Activated CD4-positive, alpha-beta T cell treated with anti-CD3 and anti-CD28 coated beads, Interleukin-2, amount 50 U/mL, for 16 hours (primary cell): ENCODE results near the gene ZNF407.

Experiments used
- DNase-seq: peaks from one replicate; pipeline ENCODE4 v3.0.0-alpha.2; 2020

Gene ZNF407

GRCh38 chr18:74734013-74734444 lies 136.4 kb downstream of the ZNF407 start:
- DNase-seq = no peak

- DNase-seq = no peak
Observed at GRCh38 chr18:74739926-74740325, 142.3 kb downstream of the ZNF407 start.

- no peak for DNase-seq
Observed at GRCh38 chr18:74742573-74743243, 145.0 kb downstream of the ZNF407 start.

GRCh38 chr18:74745633-74746403 lies 148.1 kb downstream of the ZNF407 start:
- no peak for DNase-seq

DNA sequence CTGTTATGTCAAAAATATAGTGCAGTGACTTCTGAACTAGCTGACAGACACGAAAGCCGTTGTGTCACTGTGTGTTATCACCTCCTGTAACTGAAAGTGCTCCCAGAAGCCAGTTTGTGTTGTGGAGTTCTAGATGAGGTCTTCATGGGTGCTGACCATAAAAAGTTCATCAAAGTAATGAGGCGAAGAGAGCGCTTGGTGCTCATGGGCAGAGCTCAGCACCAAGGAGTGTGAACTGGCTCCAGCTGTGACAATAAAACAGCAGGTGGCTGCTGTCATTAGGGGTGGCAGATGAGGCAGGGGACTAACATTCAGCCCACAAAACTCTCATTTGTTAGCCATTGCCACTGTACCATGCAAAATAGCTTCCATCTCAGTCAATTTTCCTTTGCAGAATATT lies 151.1 kb downstream of the ZNF407 start:
- no peak for DNase-seq

DNA sequence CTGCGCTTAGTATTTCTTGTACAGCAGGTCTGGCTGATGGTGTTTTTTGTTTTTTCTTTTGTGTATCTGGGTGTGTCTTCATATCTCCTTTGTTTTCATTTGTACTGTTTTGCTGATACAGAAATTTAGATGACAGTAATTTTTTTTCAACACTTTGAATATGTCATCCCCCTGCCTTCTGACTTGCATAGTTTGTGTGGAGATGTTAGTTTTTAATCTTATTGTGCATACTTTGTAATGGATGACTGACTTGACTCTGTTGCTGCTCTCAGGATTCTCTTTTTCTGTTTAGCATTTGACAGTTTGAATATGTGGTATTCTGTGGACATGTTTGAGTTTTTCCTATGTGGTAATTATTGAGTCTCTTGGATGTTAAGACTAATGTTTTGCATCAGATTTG lies 161.3 kb downstream of the ZNF407 start:
- DNase-seq = no peak

GRCh38 chr18:74760026-74760425 lies 162.4 kb downstream of the ZNF407 start:
- no peak for DNase-seq

DNA sequence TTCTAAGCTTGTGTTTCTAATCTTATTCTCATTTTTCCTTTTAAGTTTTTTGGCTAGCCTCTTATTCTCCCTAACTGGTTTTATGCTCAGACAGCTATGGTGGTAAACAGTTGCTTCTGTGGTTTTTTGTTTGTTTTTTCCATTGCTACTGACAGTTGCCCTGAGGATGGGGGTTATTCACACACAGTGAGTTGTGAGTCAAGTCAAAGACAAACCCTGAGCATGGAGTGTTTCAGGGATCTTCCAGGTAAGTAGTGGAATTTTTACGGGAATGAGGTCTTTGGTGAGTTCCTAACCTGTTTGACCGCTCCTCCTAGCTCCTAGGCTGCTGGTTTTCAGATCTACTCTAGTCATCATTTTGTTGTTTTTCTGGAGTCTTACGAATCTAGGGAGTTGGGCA lies 162.8 kb downstream of the ZNF407 start:
- DNase-seq = no peak

GRCh38 chr18:74766251-74766650 lies 168.6 kb downstream of the ZNF407 start:
- DNase-seq = no peak

DNA sequence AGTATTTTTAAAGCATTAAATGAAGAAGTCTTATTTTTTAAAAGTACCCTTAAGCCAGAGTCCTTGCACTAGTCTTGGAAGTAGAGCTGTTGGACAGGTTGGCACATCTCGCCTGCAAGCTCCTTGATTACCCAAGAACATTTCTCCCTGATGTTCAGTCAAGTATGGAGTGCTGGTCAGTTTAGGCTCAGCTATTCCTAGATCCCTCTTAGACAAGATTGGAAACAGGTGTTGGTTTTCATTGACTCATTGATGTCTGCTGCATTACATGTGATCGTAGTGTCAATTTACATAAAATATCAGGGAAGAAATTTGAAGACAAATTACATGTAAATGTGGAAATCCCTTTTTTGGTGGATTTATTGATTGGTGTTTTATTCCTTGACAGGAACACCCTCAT lies 170.4 kb downstream of the ZNF407 start:
- DNase-seq = no peak

DNA sequence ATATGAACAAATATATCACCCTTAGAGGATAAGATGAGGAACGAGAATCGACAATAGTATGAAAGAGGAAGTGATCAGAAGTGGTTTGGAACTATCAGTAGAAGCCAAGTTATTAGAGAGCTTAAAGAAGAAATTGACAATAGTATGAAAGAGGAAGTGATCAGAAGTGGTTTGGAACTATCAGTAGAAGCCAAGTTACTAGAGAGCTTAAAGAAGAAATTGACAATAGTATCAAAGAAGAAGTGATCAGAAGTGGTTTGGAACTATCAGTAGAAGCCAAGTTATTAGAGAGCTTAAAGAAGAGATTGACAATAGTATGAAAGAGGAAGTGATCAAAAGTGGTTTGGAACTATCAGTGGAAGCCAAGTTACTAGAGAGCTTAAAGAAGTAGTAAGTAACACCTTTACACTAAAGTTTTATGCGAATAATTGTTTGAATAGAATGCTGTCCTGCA lies 175.5 kb downstream of the ZNF407 start:
- no peak for DNase-seq

GRCh38 chr18:74774486-74774885 lies 176.8 kb downstream of the ZNF407 start:
- DNase-seq = no peak

DNA sequence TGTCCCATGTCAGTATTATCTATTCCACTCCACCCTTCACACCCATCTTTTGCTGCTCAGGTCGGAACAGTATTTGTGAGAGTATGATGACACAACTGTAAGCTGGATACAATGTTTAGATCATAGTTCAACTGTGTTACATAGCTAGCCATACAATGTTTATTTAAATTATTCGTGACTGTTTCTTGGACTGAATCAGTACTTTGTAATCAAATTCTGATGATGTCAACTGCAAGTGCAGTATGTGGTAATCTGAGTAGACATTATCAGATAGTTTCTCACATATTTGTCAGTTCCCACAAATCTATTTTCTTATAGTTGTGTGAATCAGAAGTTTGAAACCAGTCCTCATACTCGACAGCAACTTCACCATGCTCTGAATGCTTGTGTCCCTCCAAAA lies 177.6 kb downstream of the ZNF407 start:
- DNase-seq = no peak

- no peak for DNase-seq
Observed at GRCh38 chr18:74778191-74778847, 180.6 kb downstream of the ZNF407 start.

GRCh38 chr18:74784752-74785151 lies 187.1 kb downstream of the ZNF407 start:
- peak; percentile 1 for DNase-seq

- DNase-seq = no peak
Observed at GRCh38 chr18:74785632-74786031, 188.0 kb downstream of the ZNF407 start.

- DNase-seq = no peak
Observed at GRCh38 chr18:74788657-74789056, 191.0 kb downstream of the ZNF407 start.

DNA sequence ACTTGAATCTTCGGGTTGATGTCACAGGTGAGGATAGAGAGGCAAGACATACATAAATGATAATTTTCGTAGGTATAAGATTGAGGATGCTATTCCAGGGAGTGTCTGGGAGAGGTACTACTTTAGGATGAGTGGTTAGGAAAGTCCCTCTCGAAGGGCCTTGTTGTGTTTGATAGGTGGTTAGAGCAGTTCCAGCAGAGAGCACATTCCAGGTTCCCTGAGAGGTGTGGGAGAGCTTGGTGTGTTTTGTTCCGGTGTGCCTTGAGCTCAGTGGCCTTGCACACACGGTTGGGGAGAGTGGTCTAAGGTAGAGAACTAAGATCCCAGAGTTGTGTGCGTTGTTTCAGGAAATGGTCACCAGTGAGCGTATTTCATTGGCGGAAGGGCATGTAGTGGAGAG lies 191.4 kb downstream of the ZNF407 start:
- DNase-seq = no peak

- DNase-seq = no peak
Observed at GRCh38 chr18:74790451-74790850, 192.8 kb downstream of the ZNF407 start.

GRCh38 chr18:74791501-74792194 lies 194.0 kb downstream of the ZNF407 start:
- DNase-seq = no peak

DNA sequence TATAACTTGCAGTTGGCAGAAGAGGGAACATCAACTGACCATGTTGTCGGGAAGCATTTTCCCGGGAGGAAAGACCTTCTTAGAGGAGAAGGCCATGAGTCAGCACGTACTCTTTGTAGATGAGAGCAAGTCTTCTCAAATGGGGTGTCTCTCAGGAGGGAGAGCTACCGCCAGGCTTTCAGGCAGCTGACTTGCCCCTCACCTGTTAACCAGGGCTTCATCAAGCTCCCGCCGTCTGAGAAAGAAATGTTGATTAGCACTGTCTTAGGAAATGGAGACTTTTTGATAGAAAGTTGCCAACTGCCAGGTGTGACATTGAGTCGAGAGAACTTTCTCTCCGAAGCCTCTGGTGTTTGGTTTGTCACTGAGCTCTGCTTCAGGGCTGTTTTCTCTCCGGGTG lies 196.1 kb downstream of the ZNF407 start:
- DNase-seq = no peak

DNA sequence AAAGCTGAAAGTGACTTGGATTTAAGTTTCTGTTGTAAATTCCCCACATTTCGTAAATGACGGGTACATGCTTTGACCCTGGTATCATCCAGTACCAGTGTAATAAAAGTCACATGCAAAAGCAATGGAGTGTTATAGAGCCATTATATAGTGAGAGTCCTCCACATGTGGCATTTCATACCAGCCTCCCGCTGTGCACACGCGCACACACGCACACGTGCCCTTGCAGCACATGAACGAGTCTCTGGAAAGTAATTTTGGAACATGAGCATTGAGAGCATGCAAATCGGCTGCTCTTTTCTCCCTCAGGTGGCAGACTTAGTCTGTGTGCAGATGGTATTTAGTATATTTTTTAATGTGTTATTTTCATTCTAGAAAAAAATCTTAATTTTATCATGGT lies 198.1 kb downstream of the ZNF407 start:
- DNase-seq = no peak

GRCh38 chr18:74796211-74796610 lies 198.5 kb downstream of the ZNF407 start:
- no peak for DNase-seq
